Peyer's patch (tissue), 4 donors: ENCODE measurements around the gene LMF2. TPM values are rescaled to one million over a fixed set of nuclear protein-coding genes. Genes with fewer than 3 reads are reported as not detected.

Experiments
- DNase-seq, 3 donors: peaks; one replicate each; pipeline ENCODE4 v3.0.0-alpha.2; 2017 to 2019
- H3K27ac ChIP-seq, 4 donors: fragments of 200-600 bp; sonication (generic); one replicate each; pipeline ENCODE4 v1.5.1; 2016 to 2019
- H3K27me3 ChIP-seq, 2 donors: fragments of 200-600 bp; sonication (generic); one replicate each; pipeline ENCODE4 v1.5.1; 2019
- H3K36me3 ChIP-seq, 3 donors: fragments of 200-600 bp; sonication (generic); one replicate each; pipeline ENCODE4 v1.5.1; 2016 to 2019
- H3K4me1 ChIP-seq, 4 donors: fragments of 200-600 bp; sonication (generic); one replicate each; pipeline ENCODE4 v1.5.1; 2016 to 2019
- H3K4me3 ChIP-seq, 4 donors: fragments of 200-600 bp; sonication (generic); 1 replicate in 3 of 4; 2 replicates in 1 of 4; pipeline ENCODE4 v1.5.1; 2016 to 2019; ENCODE audit warnings: mild to moderate bottlenecking in 1 of 4
- H3K9me3 ChIP-seq, 4 donors: fragments of 200-600 bp; sonication (generic); one replicate each; pipeline ENCODE4 v1.5.1; 2016 to 2019; ENCODE audit warnings: mild to moderate bottlenecking in 1 of 4
- POLR2A ChIP-seq, 2 donors: fragments of 450-650 bp; IDR thresholded peaks; one replicate each; pipeline ENCODE4 v1.5.1; 2017; ENCODE audit warnings: antibody characterized with exemption in 2 of 2, mild to moderate bottlenecking in 2 of 2, moderate library complexity in 2 of 2
- total RNA-seq, 4 donors: library from RNA; depleted of rRNA; stranded (reverse); fragments of >200 nt; gene quantifications; one replicate each; pipeline ENCODE4 v1.1.0, GENCODE V29; 2016
- TF ChIP-seq, protein P1 (sequence below), 6 experiments: fragments of 450-650 bp in 4 of 6; fragments of 200-600 bp in 2 of 6; sonication (generic) in 1 of 6; IDR thresholded peaks; one replicate each; pipeline ENCODE4 v1.5.1; 2017 to 2019; ENCODE audit warnings: antibody characterized with exemption in 6 of 6, mild to moderate bottlenecking in 3 of 6, moderate library complexity in 1 of 6

LMF2 gene
- total RNA-seq, 4 donors from 2014 or later = 68.5 to 94.9 (median 83.3) TPM

DNA sequence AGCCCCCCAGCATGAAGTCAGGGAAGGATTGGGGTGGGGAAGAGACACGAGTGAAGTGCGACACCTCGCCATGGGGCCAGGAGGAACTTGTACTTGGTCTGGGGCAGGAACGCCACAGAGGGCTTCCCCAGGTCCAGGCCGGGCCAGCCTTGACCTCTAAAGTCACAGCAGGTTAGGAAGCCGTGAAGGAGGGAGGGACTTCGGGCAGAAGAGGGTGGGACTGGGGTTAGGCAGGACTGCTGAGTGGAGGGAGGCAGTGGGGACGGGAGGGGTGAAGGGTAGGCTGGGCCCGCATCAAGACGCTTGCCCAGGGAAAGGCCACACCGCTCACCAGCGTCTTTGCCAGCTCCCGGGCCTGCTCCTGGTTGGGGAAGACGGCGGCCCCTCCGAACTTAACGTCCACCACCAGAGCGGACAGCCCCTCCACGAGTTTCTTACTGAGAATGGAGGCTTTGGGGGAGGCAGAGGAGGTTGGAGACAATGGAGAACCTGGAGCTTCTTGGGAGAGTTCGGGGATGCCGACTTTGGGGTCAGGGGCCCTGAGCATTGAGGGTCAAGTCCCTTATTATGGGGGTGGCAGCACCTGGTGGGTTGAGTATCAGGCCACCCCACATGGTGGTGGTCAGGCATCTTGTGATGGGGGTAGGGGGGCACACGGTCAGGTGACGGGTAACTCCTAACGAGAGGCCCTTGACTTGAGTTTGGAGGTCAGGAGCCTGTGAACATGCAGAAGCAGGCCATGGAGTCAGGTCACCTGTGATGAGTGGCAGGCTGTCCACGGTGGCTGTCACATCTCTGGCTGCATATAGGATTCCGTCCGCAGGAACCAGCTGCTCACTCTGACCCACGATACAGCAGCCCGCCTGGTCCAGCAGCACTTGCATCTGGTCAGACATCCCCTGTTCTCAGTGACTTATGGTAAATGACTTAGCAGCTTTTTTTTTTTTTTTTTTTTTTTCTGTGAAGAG is 19.6 kb upstream of the LMF2 start:
- H3K4me3 ChIP-seq = peak overlapping the region; percentile 74 to 82 (median 78)
- peak overlapping the region; percentile 93 to 100 (median 97) for H3K27ac ChIP-seq
- TF ChIP-seq, protein P1, sequence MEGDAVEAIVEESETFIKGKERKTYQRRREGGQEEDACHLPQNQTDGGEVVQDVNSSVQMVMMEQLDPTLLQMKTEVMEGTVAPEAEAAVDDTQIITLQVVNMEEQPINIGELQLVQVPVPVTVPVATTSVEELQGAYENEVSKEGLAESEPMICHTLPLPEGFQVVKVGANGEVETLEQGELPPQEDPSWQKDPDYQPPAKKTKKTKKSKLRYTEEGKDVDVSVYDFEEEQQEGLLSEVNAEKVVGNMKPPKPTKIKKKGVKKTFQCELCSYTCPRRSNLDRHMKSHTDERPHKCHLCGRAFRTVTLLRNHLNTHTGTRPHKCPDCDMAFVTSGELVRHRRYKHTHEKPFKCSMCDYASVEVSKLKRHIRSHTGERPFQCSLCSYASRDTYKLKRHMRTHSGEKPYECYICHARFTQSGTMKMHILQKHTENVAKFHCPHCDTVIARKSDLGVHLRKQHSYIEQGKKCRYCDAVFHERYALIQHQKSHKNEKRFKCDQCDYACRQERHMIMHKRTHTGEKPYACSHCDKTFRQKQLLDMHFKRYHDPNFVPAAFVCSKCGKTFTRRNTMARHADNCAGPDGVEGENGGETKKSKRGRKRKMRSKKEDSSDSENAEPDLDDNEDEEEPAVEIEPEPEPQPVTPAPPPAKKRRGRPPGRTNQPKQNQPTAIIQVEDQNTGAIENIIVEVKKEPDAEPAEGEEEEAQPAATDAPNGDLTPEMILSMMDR (IDR thresholded peaks at IDR 0.05) = no peak
- no peak for TF ChIP-seq POLR2A (IDR thresholded peaks at IDR 0.05)
- peak in 2 of 3 donors; percentile 61 to 79 for DNase-seq
- no peaks in the 10 kb centered on the region for H3K9me3 ChIP-seq
- no peaks in the 10 kb centered on the region for H3K27me3 ChIP-seq
- H3K36me3 ChIP-seq = peaks cover 0 to 20% (median 0%) of the 10 kb centered on the region in 3 donors
- H3K4me1 ChIP-seq = peaks cover 6 to 60% (median 23%) of the 10 kb centered on the region in 4 donors

DNA sequence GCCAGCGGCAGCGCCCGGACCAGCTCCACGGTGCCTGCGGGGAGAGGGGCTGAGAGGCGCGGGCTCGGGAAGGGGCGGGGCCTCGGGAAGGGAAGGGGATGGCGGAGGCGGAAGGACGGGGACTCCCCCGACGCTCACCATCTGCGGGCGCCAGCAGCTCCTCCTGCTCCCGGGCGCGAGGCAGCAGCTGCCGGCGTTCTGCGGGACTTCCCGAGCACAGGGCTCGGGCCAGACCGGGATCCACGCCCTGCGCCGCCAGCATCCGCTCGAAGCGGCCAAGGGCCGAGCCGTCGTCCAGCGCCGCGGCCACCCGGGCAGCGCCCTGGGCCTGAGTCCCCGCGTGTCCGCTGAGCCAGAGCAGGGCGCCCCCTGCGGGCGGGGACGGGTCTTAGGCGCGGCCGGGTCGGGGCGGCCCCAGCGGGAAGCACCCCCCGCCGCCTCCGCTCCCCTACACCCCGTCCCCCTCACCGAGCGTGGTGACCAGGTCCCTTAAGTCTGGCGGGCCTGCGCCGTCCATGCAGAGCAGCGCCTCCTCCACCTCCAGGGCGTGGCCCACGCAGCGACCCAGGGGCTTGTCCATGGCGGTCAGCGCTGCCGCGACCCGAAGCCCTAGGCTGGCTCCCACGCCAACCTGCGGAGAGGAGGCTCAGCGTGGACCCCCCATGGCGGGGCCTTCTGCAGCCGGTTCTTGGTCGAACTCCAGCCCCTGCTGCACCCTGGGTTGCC is 18.8 kb upstream of the LMF2 start:
- TF ChIP-seq POLR2A (IDR thresholded peaks at IDR 0.05) = peak in 1 of 2 donors; percentile 36
- TF ChIP-seq, protein P1 (IDR thresholded peaks at IDR 0.05) = peak; percentile 65 to 95 (median 74)
- H3K27me3 ChIP-seq = no peaks in the 10 kb centered on the region
- H3K27ac ChIP-seq = peak overlapping the region; percentile 93 to 100 (median 97)
- H3K36me3 ChIP-seq = peaks cover 0 to 29% (median 0%) of the 10 kb centered on the region in 3 donors
- H3K4me1 ChIP-seq = peaks cover 6 to 59% (median 22%) of the 10 kb centered on the region in 4 donors
- H3K4me3 ChIP-seq = peak overlapping the region; percentile 74 to 82 (median 78)
- DNase-seq = peak; percentile 84 to 93 (median 89)
- no peaks in the 10 kb centered on the region for H3K9me3 ChIP-seq

DNA sequence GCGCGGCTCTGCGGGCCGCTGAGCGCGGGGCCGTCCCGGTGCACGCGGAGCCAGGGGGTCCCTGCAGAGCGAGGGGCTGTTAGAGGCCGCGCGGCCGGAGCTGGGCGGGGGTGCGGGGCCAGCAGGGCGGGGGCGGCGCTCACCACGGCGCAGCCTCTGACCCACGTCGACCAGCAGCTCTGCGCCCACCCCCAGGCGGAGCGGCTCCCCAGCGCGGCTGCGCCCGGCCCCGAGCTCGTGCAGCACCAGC is 18.3 kb upstream of the LMF2 start:
- Histone ChIP-seq H3K27ac (peak overlapping the region; percentile 93 to 100 (median 97)), H3K36me3 (peaks cover 0 to 33% (median 0%) of the 10 kb centered on the region in 3 donors), H3K4me1 (peaks cover 6 to 59% (median 22%) of the 10 kb centered on the region in 4 donors), H3K9me3 (no peaks in the 10 kb centered on the region), H3K4me3 (peak overlapping the region; percentile 74 to 82 (median 78)), H3K27me3 (no peaks in the 10 kb centered on the region)
- no peak for TF ChIP-seq POLR2A (IDR thresholded peaks at IDR 0.05)
- TF ChIP-seq, protein P1 (IDR thresholded peaks at IDR 0.05) = no peak
- DNase-seq = no peak

- no peaks in the 10 kb centered on the region for H3K9me3 ChIP-seq
- peak within 1 kb of the TSS; percentile 93 to 100 (median 97) for H3K27ac ChIP-seq
- peak; percentile 96 to 99 (median 98) for DNase-seq
- H3K36me3 ChIP-seq = peaks cover 0 to 37% (median 0%) of the 10 kb centered on the region in 3 donors
- TF ChIP-seq POLR2A (IDR thresholded peaks at IDR 0.05) = peak; percentile 89 to 91
- TF ChIP-seq, protein P1 (IDR thresholded peaks at IDR 0.05) = peak in 5 of 6 experiments; percentile 17 to 66 (median 56)
- H3K27me3 ChIP-seq = no peaks in the 10 kb centered on the region
- peak within 1 kb of the TSS; percentile 74 to 82 (median 78) for H3K4me3 ChIP-seq
- H3K4me1 ChIP-seq = peaks cover 6 to 59% (median 22%) of the 10 kb centered on the region in 4 donors
These were observed 17.8 kb upstream of the LMF2 start, which contains the start of gene SCO2 for GRCh38 chr22:50525104-50525857. SCO2 (minus strand) TSS chr22:50525598; CDS start chr22:50524411, 1,187 bp downstream.

GRCh38 chr22:50524676-50525103 is 17.2 kb upstream of the LMF2 start:
- Histone ChIP-seq H3K9me3 (no peaks in the 10 kb centered on the region), H3K27me3 (no peaks in the 10 kb centered on the region), H3K36me3 (peaks cover 0 to 42% (median 0%) of the 10 kb centered on the region in 3 donors), H3K27ac (peak overlapping the region; percentile 93 to 100 (median 97)), H3K4me1 (peaks cover 6 to 59% (median 22%) of the 10 kb centered on the region in 4 donors), H3K4me3 (peak overlapping the region; percentile 74 to 82 (median 78))
- no peak for DNase-seq
- no peak for TF ChIP-seq POLR2A (IDR thresholded peaks at IDR 0.05)
